DMS79 treated with DMSO at 0.1 percent for 48 hours (cell line): ENCODE data around the gene CKB.

ENCODE experiments used
- DNase-seq: peaks from one replicate; lab custom pipeline; 2025; lab: John Stamatoyannopoulos, UW

CKB gene

GRCh38 chr14:103537175-103537990 lies 14.8 kb upstream of the CKB start:
- DNase-seq: no peak

DNA sequence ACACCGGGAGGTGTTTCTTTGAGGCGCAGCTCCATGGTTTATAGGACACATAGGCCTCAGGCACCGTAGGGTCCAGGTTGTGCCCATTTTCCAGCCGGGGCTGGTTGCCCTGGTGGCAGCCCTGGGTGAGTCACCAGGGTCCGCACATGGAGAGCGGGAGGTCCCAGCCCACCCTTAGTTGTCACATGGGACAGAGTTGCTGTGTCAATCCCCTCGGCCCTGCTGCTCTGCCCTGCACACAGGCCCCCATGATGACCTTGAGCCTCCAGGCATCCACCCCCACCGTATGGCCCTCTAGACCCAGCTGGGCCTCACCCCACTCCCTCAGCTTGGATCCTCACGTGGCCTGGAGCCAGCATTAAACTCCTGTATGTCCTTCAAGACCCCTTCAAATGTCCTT lies 14.1 kb upstream of the CKB start:
- DNase-seq: no peak

- no peak for DNase-seq
These were observed 13.4 kb upstream of the CKB start for GRCh38 chr14:103535891-103536565.

GRCh38 chr14:103535081-103535890 lies 12.7 kb upstream of the CKB start:
- no peak for DNase-seq

DNA sequence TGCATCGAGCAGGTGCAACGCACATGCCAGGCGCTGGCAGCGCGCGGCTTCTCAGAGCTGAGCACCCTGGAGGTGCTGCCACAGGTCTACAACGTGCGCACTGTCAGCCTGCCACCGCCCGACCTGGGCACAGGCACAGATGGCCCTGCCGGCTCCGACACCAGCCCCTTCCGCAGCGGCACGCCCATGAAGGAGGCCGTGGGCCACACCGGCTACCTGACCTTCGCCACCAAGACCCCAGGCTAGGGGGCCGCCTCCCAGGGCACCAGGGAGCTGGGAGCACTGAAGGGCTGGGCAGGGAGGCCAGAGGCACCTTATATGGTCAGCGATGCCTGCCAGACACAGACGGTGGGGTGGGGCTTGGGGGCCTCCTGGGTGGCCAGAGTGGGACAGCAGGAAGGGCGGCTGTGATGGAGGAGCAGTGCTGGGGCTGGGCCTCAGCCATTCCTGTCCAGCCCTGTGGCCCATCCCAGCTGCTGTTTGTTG lies 12.0 kb upstream of the CKB start:
- DNase-seq: no peak

- no peak for DNase-seq
These were observed 11.5 kb upstream of the CKB start for GRCh38 chr14:103533999-103534575.

GRCh38 chr14:103533137-103533998 lies 10.7 kb upstream of the CKB start:
- no peak for DNase-seq

DNA sequence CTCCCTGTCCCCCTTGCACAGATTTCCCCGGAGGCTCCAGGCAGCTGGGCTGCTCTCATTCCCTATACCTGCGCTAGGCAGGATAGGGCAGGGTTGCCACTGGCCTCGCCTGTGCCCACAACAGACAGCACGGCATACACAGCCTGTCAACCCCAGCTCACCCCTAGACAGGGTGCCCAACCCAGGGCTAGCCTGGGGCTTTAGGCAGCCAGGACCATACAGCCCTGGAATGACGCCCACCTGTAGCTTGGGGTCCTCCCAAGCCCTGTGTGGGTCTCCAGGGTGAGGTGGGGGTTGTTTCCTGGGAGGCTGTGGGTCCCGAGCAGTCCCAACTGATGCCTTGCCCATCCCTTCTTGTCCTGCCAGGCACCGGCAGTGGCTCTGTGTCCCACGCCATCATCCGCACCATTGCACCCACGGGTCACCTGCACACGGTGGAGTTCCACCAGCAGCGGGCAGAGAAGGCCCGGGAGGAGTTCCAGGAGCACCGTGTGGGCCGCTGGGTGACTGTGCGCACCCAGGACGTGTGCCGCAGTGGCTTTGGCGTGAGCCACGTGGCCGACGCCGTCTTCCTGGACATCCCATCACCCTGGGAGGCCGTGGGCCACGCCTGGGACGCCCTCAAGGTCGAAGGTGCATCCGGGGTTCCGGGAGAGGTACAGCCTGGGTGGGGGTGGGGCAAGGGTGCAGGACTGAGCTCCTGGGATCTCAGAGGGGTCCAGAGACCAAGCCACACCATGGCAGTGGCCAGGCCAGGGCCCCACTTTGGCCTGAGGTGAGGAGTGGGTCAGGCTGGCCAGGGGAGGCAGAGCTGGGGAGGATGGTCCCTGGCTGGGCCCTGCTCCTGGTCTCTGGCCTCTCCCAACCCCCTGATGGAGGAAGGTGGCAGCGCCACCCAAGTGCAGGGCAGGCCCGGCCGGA lies 9.8 kb upstream of the CKB start:
- DNase-seq: no peak

GRCh38 chr14:103531421-103532215 lies 9.0 kb upstream of the CKB start:
- no peak for DNase-seq

DNA sequence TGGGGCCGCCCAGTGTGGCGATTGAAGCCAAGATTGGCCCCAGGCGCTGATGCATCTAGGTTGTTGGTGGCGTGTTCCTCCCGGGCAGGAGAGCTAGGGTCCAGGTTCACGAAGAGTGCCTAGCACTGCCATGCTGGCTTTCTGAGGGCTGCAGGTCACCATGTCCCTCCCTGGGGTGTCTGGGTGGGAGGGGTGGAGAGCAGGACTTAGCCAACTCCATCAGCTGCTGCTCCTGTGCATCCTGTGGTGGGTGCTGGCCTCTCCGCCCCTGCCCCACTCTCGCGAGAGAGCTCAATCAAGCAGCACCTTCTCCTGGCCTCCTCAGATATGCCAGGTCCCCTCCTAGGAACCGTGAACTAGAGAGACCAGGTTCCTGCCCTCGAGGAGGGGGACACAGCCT lies 8.2 kb upstream of the CKB start:
- no peak for DNase-seq

GRCh38 chr14:103530390-103530789 lies 7.8 kb upstream of the CKB start:
- no peak for DNase-seq

- no peak for DNase-seq
These were observed 7.0 kb upstream of the CKB start for GRCh38 chr14:103529383-103530365.

DNA sequence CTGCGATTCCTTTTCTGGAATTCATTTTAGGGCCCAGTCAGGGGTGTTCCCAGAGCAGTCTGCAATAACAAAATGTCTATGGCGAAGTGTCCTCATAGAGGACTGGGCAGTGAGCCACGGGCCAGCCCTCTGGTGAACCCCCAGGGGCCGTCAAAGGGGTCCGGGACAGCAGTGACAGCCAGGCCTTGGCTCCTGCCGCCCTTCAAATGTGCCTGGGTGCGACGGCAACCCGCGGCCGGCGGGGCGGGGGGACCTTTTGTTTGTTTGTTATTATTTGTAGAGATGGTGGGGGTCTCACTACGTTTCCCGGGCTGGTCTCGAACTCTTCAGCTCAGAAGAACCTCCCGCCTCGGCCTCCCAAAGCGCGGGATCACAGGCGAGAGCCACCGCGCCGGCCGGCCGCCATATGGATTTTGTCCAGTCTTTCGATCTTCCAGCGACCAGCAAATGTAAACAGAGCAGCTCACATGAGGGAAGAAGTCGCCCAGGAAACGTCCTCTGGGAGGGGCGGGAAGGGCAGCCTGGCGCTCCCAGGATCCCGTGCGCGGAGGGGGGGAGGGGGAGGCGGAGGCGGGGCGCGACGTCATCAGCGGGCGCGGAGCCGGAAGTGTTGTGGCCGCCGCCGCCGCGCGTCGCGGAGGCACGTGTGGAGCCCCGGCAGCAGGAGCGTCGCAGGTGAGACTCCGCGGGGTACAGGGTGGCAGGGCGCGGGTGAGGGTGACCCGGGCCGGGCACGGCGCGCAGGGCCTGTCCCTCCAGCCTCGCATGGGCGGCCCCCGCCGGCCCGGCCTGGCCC lies 6.2 kb upstream of the CKB start, which contains the start of gene TRMT61A:
Gene TRMT61A, plus strand, starts transcription at position 610 of the 796 bp plus-strand sequence. CDS start 783 bp downstream, outside the sequence.
- DNase-seq: peak; percentile 95

- DNase-seq: no peak
These were observed 5.5 kb upstream of the CKB start for GRCh38 chr14:103528146-103528586.

DNA sequence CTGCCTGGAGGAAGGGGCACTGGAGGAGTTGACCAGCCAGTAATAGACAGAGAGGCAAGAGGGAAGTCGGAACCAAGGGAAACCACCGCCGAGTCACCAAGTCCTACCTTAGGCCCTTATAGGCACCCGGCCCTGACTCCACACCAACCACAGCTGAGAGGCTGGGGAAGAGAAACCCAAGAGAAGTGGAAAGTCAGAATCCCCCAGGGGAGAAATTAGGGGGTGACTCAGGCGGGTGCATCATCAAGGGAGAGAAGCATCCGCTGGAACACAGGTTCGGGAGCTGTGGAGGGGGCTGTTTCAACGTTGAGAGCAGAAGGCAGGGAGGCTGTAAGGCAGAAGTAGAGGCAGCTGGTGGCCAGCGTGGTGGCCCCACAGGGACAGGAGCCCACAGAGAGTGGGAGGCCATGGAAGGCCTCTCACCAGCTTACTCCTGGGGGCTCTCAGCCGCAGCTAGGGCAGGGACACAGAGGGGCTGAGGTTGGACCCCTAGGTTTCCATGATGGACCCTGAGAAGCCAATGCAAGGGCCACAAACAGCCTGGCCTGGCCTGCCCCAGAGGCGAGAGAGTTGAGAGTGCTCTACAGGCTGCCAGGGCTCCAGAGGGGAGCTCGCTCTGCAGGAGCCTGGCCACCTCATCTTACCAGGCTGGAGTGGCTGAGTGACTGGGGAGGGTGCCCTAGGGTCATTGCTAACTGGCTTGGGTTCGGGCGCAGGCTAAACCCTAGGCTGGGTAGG lies 4.9 kb upstream of the CKB start:
- DNase-seq: no peak

DNA sequence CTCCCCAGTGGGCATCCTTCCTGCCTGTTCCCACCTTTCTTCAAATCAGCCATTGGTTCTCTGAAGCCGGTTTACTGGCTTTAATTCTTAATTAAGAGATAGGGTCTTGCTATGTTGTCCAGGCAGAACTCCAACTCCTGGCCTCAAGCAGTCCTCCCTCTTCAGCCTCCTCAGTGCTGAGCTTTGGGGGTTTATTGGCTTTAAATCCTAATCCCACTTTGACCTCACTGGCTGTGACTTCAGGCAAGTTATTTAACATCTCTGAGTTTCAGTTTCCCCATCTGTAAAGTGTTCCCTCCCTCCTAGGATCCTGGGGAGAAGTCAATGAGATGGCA lies 4.3 kb upstream of the CKB start:
- no peak for DNase-seq
